HCT116 (cell line): ENCODE data around the gene ZNF215.

Experiments
- CTCF ChIP-seq, 3 experiments: fragments of 200-600 bp in 1 of 3; sonication (generic) in 1 of 3; IDR thresholded peaks in 2 of 3; conservative IDR thresholded peaks in 1 of 3; 2 replicates each; pipeline ENCODE4 v1.5.1; 2012 to 2017; ENCODE audit warnings: low read depth in 2 of 3, low read length in 2 of 3, antibody characterized with exemption in 1 of 3, borderline replicate concordance in 1 of 3, control low read depth in 1 of 3, mild to moderate bottlenecking in 1 of 3, mixed read lengths in 1 of 3, mixed run types in 1 of 3, moderate library complexity in 1 of 3; ENCODE audit not compliant: insufficient read depth in 1 of 3
- FOSL1 ChIP-seq: IDR thresholded peaks from 2 replicates; pipeline ENCODE4 v1.6.1; 2012; ENCODE audit warnings: low read depth
- MAX ChIP-seq: IDR thresholded peaks from 2 replicates; pipeline ENCODE4 v1.6.1; 2012
- POLR2A ChIP-seq: IDR thresholded peaks from 2 replicates; pipeline ENCODE4 v1.7.0; 2011; ENCODE audit warnings: borderline replicate concordance; ENCODE audit not compliant: insufficient read depth, insufficient read length; ENCODE audit errors: extremely low read depth
- POLR2AphosphoS5 ChIP-seq: IDR thresholded peaks from 2 replicates; pipeline ENCODE4 v1.6.1; 2011; ENCODE audit warnings: mild to moderate bottlenecking, low read depth, low read length, moderate library complexity
- REST ChIP-seq: IDR thresholded peaks from 2 replicates; pipeline ENCODE4 v1.6.1; 2012; ENCODE audit warnings: low read depth

- no peak for TF ChIP-seq POLR2A
- no peak for TF ChIP-seq POLR2AphosphoS5
- TF ChIP-seq MAX = no peak
- no peak for TF ChIP-seq CTCF (IDR thresholded peaks at IDR 0.05 in 2 of 3, conservative IDR thresholded peaks at IDR 0.05 in 1 of 3; ENCODE audit: borderline replicate concordance in 1 of 3, insufficient read depth in 1 of 3, low read depth in 2 of 3, low read length in 2 of 3)
- no peak for TF ChIP-seq FOSL1
- TF ChIP-seq REST = no peak
Observed at GRCh38 chr11:6992457-6993417, 66.5 kb downstream of the ZNF215 start.
